SHP77 (cell line): ENCODE data around the gene SLC37A2.
"Not testable (repeated sequence)": the region's sequence is repeated elsewhere in the genome, so short reads cannot be mapped to it uniquely, and the experiment has no call there.

Experiments used
- DNase-seq, 2 experiments: peaks; one replicate each; lab custom pipeline; 2025; lab: John Stamatoyannopoulos, UW

SLC37A2 gene

DNA sequence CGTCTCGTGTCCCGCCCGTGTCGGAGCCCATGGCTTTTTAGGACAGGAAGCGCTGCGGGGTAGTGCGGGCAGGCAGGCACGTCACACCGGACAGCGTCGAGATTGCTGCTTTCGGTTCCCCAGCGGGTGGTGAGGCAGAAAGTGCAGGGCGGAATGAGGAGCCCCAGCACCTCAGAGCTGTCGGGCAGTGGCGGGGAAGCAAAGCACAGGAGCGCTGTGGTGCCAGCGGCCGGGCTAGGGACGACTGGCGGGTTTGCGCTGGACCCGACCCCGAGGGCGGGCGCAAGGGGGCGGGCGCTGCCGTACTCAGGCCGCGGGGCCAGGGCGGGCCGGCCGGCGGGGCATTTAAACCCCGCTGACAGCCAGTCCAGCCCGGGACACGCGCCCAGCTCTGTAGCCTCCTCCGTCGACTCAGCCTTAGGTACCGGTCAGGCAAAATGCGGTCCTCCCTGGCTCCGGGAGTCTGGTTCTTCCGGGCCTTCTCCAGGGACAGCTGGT is at the start of gene SLC37A2:
Gene SLC37A2, plus strand, starts transcription at position 375 of the 498 bp plus-strand sequence. Its CDS starts 63 bp downstream, at position 438.
- DNase-seq: no peak

DNA sequence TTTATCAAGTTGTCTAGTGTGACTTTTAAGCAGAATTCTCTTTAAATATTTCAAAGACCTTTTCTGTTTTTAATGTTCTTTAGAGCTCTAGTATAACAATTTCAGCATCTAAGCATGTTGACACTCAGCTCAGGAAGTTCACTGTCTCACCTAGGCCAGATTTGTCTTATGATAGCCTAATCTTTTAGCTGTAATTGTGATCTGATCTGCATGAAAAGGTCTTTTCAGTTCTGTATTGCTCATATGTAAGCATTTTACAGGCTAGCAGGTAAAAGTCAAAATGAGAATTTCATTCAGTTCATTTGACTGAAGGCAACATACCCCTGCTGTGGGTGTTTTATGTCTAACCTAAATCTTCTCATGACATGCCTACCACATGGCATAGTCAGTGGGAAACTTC is 46.7 kb upstream of the SLC37A2 start:
- DNase-seq: no peak

DNA sequence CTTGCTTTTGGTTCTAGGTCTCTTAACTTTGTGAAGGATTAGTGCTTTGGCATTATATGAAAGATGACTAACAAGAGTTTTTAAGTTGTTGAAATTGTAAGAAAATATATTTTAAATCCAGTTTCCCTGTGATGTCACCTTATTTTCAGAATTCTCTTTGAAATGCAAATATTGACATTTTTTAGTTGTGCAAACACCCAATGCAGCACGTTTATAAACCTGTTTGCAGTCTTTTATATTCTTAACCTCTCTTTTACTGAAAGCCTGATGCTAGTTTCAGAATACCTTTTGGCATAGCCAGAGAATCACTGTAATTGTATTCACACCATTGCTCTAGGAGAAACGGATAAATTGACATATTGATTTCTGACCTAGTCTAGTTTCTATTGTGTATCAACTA is 42.8 kb upstream of the SLC37A2 start:
- no peak for DNase-seq

DNA sequence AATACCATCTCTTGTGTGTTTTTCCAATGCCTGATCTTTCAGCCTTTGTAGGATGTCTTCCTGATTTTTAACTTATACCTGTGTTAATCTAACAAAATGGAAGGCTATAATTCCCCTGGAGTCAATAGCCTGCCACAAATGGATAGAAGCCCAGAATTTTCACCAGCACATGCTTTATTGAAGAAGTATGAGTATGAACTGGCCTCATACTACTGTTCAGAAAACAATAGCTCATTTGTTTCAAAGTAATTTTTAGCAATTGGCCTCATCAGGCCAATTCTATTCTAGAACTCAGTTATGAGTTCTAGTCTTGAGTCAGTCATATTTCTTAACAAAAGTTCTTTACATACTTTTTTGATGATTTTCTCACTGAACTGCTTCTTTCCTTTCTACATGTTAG is 40.6 kb upstream of the SLC37A2 start:
- no peak for DNase-seq

DNA sequence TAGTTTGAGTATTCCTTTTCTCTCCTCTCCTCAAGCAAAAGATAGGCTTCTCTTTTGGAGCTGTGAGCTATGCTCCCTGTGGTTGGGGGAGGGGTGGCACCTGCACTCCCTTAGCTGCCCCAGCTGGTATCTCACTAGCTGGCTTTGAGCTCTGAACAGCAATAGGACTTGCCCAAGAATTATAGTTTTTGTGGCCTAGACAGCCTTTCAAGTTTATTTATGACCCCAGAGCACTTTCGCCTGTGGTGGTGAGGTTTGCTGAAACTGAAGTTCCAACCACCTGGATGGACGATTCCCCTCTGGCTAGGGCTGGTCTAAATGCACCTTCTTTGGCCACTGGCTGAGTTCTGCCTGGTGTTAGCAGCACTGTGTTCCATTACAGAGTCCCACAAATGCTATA is 37.1 kb upstream of the SLC37A2 start:
- DNase-seq: no peak

DNA sequence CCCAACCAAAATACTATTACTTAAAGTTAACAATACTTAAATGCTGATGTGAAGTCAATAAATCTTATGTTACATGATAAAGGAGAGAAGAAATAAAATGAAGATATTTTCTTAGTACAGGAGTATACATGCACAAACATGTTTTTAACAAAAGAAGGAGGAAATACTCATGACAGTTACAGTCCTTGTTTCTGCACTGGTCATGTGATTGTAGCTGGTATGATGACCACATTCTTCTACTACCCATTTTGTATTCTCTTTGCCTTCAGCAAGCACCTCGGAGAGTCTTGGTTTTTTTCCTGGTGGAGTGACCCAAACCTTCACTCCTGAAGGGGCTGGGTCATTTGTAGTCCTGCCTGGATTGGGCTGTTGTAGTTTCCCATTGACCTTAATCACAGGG is 33.7 kb upstream of the SLC37A2 start:
- not testable (repeated sequence) for DNase-seq

DNA sequence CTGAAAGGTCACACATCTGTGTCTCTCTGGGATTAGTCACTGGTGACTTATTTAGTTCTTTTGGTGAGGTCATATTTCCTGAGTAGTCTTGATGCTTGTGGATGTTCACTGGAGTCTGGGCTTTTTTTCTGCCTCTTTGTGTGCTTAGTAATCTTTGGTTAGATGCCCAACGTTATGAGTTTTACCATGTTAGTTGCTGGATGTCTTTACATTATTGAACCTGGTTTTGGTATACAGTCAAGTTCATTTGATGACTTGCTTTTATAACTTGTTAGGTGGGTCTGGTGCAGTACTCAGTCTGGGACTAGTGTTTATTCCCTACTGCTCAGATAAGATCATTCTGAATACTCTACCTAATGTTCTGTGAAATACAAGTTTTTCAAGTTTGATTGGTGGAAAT is 26.2 kb upstream of the SLC37A2 start:
- no peak for DNase-seq

DNA sequence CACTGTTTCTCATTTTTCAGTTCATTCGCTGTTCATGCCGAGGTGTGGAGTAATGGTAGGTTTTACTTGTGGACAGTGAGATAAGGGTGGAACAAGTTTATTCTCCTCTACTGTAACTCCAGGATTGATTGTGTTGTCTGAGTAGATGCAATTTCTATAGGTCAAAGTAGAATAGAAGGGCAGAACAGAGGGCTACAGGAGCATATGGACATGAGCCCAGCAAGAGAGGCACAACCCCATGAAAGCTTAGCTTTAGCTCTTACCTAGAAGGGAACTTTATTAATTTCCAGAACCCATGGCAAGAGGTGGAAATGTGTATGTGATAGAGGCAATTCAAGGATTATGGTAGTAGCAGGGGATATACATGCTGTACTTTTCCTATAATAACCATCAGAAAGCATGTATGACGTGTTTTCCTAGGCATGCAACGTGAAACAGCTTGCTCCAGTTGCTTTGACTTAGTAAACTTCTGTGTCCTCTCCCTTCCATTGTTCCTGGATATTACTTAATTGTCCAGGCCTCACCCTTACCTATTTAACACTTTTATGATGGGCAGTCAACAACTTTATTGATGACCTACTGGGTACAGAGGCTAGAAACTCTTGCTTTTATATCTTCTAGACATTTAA is 13.8 kb upstream of the SLC37A2 start:
- DNase-seq: no peak

DNA sequence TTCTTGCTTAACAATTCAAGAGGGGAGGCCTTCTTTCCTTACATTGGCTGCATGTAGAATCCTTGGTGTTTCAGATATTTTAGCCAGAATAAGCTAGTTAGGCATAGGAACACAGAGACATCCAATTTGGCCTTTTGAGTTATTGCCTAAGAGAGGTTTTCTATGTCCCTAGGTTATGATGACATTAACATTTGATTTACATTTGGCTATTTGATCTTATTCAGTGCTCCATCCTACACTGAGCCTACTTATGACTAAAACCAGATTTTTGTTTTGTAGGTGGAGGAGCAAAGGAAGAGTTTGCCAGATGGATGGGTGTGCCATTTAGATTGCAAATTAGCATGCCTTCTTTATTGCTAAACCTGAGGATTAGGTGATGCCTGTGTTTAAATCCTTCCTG is 11.1 kb upstream of the SLC37A2 start:
- no peak for DNase-seq

DNA sequence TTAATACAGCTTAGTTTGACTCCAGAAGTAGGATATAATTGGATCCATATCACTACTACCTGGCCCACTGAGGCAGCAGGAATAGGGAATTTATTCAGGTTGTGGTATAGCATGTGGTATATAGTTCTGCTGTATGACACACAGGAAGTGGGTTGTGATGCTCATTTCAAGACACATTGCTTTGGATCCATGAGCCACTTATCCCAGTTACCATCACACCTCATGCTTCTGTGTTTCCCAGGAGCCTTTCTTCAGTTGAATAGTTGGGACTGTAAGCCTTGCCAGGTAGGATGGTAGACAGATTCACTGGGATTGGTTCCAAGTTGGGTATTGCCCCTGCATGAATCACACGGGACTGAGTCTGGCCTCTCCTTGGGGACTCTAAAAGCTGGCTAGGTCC is 9.9 kb upstream of the SLC37A2 start:
- no peak for DNase-seq

DNA sequence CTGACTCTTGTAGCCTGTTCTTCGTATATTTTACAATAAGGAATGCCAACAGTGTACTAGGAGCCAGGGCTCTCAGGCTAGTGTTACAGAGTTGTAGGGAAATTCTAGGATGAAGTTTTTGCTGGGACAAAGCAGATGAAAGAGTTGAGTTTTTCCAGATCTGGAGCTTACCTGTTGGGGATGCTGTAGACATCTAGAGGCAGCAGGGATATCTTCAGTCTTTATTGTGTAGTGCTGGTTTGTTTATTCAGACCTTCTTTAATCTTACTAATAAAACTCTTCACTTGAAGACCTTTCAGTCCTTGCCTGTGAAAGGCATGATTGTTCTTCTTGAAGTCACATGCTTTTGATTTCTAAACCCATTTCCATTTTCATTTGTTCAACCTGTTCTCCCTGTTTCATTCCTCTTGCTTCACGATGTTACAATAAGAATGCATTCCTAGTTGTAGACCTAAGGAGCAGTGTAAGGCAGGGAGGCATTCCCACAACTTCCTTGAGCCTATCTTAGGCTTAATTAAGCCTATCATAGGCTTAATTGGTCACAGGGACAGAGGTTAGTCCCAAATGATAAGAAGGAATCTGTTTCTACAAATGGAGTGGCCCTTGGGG is 7.9 kb upstream of the SLC37A2 start:
- DNase-seq: no peak

DNA sequence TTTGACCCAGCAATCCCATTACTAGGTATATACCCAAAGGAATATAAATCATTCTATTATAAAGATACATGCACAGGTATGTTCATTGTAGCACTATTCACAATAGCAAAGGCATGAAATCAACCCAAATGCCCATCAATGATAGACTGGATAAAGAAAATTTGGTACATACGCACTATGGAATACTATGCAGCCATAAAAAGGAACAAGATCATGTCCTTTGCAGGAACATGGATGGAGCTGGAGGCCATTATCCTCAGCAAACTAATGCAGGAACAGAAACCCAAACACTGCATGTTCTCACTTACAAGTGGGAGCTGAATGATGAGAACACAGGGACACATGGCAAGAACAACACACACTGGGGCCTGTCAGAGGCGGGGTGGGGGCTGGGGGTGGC is 7.0 kb upstream of the SLC37A2 start:
- not testable (repeated sequence) for DNase-seq

DNA sequence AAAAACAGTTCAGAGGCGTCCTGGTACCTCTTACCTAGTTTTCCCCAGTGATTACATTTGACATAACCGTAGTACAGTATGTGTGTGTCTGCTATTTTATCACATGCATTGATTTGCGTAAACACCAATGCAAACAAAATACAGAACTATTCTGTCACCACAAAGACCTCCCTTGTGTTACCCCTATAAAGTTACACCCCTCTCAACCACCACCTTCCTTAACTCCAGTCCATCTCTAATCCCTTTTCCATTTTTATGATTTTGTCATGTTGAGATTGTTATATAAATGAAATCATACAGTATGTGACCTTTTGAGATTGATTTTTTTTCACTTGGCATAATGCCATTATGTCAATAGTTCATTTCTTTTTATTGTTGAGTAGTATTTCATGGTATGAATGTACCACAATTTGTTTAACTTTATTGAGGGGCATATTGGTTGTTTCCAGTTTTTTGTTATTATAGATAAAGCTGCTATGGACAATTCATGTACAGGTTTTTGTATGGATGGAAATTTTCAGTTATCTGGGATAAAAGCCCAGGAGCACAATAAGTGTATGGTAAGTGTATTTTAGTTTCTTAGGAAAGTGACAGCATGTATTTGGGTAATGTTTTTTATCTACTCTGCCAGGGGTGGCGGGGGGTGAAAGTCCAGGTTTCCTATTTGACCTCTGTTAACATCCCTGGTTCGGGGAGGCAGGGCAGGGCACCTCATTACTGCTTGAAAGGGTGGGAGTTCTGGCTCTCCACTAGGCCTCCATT is 6.0 kb upstream of the SLC37A2 start:
- no peak for DNase-seq

DNA sequence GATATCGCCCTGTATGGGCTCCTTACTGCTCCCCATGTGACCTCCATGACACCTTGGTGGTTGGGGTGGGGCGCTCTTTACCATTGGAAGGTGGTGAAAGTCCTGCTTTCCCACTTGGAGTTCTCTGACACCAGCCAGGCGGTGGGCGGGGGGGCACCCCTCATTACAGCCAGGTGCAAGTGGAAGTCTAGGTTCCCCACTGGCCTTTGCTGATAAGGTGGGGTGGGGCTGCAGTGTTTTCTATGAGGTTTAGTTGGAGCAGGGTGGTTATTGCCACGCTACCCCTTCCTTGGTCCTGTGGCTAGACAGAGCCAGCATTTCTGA is 5.5 kb upstream of the SLC37A2 start:
- DNase-seq: no peak

DNA sequence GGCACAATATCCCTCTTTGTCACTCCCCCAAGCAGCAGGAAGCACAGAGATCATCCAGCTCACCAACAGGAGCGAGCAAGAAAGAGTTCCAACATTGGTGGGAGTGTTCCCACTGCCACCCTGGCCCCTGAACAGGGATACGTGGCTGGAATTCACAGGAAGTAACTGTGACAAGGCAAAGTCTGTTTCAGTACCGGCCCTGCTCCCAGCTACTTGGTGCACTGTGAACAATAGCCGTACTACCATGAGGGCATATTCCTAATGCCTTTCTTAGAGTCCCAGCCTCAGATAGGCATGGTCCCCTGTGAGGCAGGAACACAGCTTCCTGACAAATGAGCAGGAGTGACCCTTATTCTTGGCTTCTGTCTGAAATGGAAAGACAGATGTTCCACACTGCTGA is 1.8 kb upstream of the SLC37A2 start:
- DNase-seq: no peak

DNA sequence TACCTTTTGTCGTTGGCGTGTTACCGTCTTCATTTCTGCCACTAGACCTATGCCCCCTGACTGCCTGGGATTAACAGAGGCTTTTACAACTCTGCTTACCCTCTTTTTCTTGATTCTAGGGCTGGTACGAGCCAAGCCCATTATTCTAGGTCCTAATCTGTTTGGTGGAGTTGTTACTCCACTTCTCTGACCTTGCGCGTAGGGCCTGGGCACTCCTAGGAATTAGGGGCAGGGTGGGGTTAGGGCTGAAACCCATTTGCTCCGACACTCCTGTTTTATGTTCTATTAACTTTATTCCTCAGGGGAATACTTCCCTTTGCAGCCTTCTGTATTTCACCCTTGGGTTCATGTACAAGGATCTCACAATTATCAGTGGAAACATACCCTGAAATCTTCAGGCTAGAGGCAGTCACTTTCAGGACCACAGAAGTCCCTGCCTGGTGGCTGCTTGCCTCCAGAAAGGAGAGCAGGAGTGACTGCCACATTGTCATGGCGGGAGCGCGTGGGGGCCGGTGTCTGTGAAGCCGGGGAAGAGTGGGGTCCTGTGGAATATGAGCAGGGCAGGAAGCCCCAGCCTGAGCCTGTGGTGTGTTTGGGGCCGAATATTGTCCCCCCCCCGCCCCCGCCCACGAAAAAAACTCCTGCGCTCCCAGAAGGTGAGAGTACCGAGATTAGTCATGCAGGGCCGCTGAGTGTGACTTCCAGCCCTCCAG is 731 bp upstream of the SLC37A2 start:
- DNase-seq: no peak

DNA sequence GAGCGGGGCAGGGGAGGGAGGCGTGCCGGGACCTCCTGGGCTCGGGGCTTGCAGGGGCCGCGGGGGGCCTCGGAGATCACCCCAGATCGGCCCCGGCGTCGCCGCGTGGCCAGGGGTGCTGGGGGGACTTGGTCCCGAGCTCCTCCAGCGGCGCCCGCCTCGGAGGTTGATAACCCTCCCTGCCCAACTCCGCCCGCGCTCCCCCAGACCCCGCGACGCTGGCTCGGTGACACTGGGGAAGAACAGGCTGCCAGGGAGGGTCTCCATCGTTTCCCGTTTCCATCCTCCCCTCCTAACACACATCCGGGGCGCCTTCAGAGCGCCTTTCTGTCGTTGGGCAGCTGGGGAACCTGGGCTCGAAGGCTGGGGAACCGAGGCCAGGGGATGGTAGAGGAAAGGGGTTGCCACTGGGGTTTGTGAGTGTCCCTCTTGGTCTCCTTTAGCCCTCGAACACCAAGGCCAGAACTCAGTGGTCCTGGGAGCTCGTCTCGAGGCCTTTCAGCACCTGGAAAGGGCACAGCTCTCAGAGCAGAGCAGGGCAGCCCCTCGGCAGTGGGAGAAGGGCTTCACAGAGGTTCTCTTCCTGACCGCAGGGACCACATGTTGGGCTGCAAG is 431 bp downstream of the SLC37A2 start:
- DNase-seq: no peak

DNA sequence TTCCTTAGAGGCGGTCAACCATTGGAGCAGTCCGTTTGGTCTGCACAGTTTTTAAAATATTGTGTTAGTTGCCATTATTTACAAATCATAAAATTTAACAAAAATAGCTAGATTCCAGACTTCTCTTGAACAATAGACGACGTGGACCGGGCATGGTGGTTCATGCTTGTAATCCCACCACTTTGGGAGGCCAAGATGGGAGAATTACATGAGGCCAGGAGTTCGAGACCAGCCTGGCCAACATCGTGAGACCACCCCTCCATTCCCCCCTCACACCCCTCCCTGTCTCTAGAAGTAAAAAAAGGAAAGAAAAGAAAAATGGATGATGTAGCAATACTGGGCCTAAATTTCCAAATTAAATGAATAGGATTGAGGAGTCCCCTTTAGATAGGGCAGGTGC is 965 bp downstream of the SLC37A2 start:
- DNase-seq: no peak

DNA sequence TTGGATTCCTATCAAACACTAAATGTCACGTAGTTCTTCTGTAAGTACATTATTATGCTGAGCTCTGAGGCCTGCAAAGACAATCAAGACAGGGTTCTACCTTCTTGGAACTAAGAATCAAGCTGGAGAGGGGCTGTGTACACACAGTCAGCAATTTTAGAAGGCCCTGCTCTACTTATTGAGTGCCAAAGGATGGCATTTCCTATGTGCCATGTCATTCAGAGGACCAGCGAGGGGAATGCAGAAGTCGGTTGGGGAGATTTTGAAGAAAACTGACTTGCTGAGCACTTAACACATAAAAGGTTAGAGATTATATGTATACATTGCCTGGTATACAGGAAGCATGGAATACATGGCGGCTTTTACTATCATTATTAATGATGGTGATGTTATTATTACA is 5.3 kb downstream of the SLC37A2 start:
- no peak for DNase-seq

DNA sequence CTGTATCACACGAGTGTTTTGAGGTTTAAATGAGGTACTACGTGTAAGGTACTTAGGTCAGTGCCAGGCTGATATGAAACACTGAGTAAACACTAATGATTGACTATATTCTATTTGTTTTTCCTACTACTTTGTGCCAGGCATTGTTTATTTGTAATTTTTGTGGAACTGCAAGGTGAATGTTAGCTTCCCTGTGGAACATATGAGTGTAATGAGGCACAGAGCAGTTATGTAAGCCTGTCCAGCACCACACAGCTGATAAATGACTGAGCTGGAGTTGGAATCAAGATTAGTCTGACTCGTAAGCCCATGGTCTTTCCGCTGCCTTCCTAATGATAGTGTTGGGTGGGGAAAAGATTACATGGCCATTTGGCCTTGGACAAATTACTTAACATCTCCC is 5.9 kb downstream of the SLC37A2 start:
- DNase-seq: no peak

DNA sequence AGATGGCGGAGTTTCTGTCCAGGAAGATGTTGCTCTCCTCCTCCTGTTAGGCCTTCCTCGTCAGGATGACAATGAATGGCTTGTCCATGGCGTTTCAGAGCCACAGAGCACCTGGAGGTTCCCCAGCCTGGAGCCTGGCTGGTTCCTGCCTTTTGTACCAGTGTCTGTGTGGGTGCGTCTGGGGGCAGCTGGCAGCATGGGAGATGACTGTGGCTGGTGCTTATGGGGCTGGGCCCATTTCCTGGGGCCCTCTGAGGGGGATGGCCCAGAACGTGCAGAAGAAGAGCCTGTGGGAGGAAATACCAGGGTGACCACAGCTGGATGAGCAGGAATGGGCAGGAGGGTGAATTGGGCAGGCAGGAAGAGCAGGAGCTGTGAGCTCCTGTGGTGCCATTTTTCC is 6.7 kb downstream of the SLC37A2 start:
- no peak for DNase-seq

DNA sequence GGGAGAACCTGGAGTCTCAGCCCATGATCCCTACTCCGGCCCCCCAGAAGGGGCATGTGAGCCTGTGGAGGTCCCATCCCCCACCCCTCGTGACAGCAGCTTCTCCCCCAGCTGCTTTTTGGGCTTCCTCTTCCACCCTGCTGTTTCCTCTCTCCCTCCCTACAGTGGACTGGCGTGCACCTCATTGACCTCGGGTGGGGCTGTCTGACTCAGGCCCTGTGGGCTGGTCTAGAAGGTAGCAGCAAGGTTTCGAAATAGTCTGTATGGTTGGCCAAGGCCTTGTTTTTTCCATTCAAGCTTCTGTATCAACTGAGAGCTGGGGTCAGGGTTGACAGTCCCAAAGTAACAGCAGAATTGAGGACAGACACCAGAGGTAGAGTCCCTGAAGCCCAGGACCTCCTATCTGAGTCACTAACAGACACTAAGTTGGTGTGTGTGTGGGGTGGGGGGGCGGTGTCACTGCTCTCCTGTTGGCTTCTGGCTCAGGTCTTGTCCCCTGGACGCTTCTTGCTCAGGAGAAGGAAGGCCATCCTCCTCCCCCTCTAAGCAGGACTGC is 7.7 kb downstream of the SLC37A2 start:
- no peak for DNase-seq
